H1 (cell line): ENCODE measurements around the gene HPRT1. TPM values are rescaled to one million over a fixed set of nuclear protein-coding genes. Genes with fewer than 3 reads are reported as not detected.

Experiments
- BACH1 ChIP-seq: IDR thresholded peaks from 2 replicates; pipeline ENCODE4 v1.6.1; 2012; ENCODE audit warnings: low read length, improper control_type of control experiment
- KDM1A ChIP-seq: fragments of 200-600, 300-600 bp; sonication (generic); IDR thresholded peaks from 2 replicates; pipeline ENCODE4 v1.7.1; 2016; ENCODE audit warnings: mild to moderate bottlenecking, low read length, borderline replicate concordance
- polyA plus RNA-seq, 7 experiments: library from polyadenylated mRNA; depleted of rRNA in 3 of 7; stranded (reverse) in 5 of 7; unstranded in 2 of 7; fragments of >200 nt in 5 of 7; fragments of 200-250 nt in 2 of 7; gene quantifications; 1 replicate in 5 of 7; 2 replicates in 1 of 7; 4 replicates in 1 of 7; pipeline versions ENCODE4 v1.2.1 to v1.2.3, GENCODE V29; 2011 to 2013; ENCODE audit warnings: missing spikeins in 2 of 7, mixed read lengths in 2 of 7
- total RNA-seq: library from RNA; stranded (reverse); fragmentation: NEBNext Ultra II Directional; extraction: Animal tissue kit (Norgen Biotek cat#: 25700); gene quantifications from 2 replicates; pipeline ENCODE4 v1.2.1, GENCODE V29; 2021

Gene HPRT1
- total and polyA plus RNA-seq, 2 of the 8 experiments (the other 6 are each of a cell fraction or from before 2014, with no cell fraction given): 16.9 to 49.5 TPM

GRCh38 chrX:134502686-134503085 lies 42.7 kb downstream of the HPRT1 start (continued):
- TF ChIP-seq KDM1A (no peak), BACH1 (no peak)
